ENCODE data around the gene KRTAP29-1. TPM values are rescaled to one million over a fixed set of nuclear protein-coding genes. Genes with fewer than 3 reads are reported as not detected.

The KRTAP29-1 gene
- total RNA-seq, 1 experiment from 2014 or later, result not detected

- Mint-ChIP-seq H3K27ac (no peak overlapping the region), H3K9me3 (no peaks in the 10 kb centered on the region), H3K4me1 (peaks cover 0 to 2% of the 10 kb centered on the region in 2 experiments; a peak in 1 of 4 replicates), H3K36me3 (ENCODE audit: insufficient read depth in 1 of 3, low read depth in 3 of 3) (no peaks in the 10 kb centered on the region), H3K27me3 (ENCODE audit: low read depth) (peaks cover 15% of the 10 kb centered on the region), H3K4me3 (no peak overlapping the region)
- Histone ChIP-seq H2AK5ac (ENCODE audit: insufficient read length, low read length) (no peak overlapping the region), H4K91ac (ENCODE audit: insufficient read length, low read depth, low read length) (no peak overlapping the region), H4K8ac (replicated peaks; ENCODE audit: insufficient read length, low read depth, low read length) (no peak overlapping the region), H2AFZ (ENCODE audit: low read length) (no peak overlapping the region), H2BK120ac (ENCODE audit: low read depth, low read length, poor library complexity, severe bottlenecking) (no peak overlapping the region), H3K14ac (ENCODE audit: insufficient read depth, low read length) (no peak overlapping the region), H4K5ac (ENCODE audit: insufficient read length, low read depth, low read length) (no peak overlapping the region), H3K4ac (ENCODE audit: low read depth, low read length) (no peak overlapping the region), H2BK5ac (ENCODE audit: insufficient read length, low read length) (no peak overlapping the region), H3K79me1 (ENCODE audit: insufficient read depth, low read depth, low read length, poor library complexity, severe bottlenecking) (no peaks in the 10 kb centered on the region), H3K56ac (ENCODE audit: insufficient read length, low read depth, low read length) (no peak overlapping the region), H3K9me3 (ENCODE audit: control insufficient read depth, low read depth, low read length) (no peaks in the 10 kb centered on the region), H3K18ac (ENCODE audit: insufficient read length, low read depth, low read length) (no peak overlapping the region), H3K4me1 (ENCODE audit: insufficient read depth, low read length) (no peaks in the 10 kb centered on the region; the same call in 1 of the 2 replicates), H3K79me2 (ENCODE audit: insufficient read depth, low read length) (no peaks in the 10 kb centered on the region), H2BK15ac (ENCODE audit: low read depth, low read length) (no peak overlapping the region), H3K9ac (ENCODE audit: extremely low read depth, insufficient read length, low read length) (no peak overlapping the region), H3K4me2 (ENCODE audit: insufficient read depth, insufficient read length, low read length) (no peak overlapping the region), H3K27ac (ENCODE audit: insufficient read length, low read depth, low read length) (no peak overlapping the region), H3K23ac (ENCODE audit: insufficient read length, low read depth, low read length) (no peak overlapping the region), H3K27me3 (ENCODE audit: insufficient read depth, low read length) (no peaks in the 10 kb centered on the region), H3K23me2 (ENCODE audit: insufficient read length, low read depth, low read length, poor library complexity, severe bottlenecking) (no peaks in the 10 kb centered on the region), H3T11ph (ENCODE audit: low read length) (no peak overlapping the region), H2BK20ac (ENCODE audit: low read depth, low read length, poor library complexity, severe bottlenecking) (no peak overlapping the region), H2BK12ac (ENCODE audit: insufficient read length, low read depth, low read length) (no peak overlapping the region), H4K20me1 (ENCODE audit: control insufficient read depth, insufficient read depth, insufficient read length) (no peaks in the 10 kb centered on the region)
- DNase-seq, result no peak
- TF ChIP-seq CTCF (conservative IDR thresholded peaks at IDR 0.05), result no peak
- WGBS (ENCODE audit: extremely low coverage, insufficient read length, low lambda C conversion rate), result no CpG with 5 or more reads among the region's 1 CpG
Observed at GRCh38 chr17:41311111-41311510, 8.5 kb upstream of the KRTAP29-1 start.
